Measurements from ENCODE around the gene AGBL4.
A peak's percentile ranks its signal among the peaks of the same experiment; 100 is the strongest.

AGBL4 gene

DNA sequence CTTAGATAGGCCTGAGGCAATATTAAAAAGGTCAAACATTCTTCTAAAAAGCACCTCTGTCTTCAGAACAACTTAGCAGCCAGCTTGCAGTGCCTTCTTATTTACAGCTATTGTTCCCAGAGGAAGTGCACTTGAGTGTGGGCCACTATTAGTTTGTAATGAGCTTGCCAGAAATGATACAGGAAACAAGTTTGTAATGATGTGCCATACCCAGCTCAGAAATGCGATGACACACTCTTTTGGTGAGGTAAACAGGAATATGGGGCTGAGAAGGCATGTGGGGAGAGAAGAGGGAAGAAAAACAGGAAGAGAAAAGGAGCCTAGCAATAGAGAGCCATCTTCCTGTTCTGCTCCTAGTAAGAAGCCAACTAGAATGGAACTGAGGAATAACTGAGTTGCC, 295.4 kb downstream of the AGBL4 start:
- DNase-seq (ENCODE audit: low read depth, low spot score): peak; percentile 0
- H3K4me3 ChIP-seq (ENCODE audit: low read depth, low read length): no peak overlapping the region
- in situ Hi-C loops (cut with HindIII; ENCODE audit: low sequenced_read_pairs): no loop called here
- TF ChIP-seq, protein P1, sequence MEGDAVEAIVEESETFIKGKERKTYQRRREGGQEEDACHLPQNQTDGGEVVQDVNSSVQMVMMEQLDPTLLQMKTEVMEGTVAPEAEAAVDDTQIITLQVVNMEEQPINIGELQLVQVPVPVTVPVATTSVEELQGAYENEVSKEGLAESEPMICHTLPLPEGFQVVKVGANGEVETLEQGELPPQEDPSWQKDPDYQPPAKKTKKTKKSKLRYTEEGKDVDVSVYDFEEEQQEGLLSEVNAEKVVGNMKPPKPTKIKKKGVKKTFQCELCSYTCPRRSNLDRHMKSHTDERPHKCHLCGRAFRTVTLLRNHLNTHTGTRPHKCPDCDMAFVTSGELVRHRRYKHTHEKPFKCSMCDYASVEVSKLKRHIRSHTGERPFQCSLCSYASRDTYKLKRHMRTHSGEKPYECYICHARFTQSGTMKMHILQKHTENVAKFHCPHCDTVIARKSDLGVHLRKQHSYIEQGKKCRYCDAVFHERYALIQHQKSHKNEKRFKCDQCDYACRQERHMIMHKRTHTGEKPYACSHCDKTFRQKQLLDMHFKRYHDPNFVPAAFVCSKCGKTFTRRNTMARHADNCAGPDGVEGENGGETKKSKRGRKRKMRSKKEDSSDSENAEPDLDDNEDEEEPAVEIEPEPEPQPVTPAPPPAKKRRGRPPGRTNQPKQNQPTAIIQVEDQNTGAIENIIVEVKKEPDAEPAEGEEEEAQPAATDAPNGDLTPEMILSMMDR (IDR thresholded peaks at IDR 0.05; ENCODE audit: low read depth, low read length): no peak

DNA sequence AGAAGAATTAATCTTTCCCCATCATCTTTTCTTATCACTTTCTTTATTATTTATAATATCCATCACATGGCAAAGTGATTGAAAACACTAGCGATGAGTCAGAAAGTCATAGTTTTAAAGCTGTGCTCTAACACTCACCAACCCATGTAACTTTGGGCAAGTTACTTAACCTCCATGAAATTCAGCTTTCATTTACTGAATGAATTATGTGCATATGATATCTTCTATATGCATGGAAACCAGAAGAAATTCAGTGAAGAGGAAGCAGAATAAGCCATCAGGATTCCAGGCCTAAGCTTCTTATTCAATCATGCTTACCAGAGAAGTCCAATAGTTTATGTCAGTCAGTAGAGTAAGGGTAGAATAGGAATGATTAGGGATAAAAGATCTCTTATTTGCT, 300.1 kb downstream of the AGBL4 start:
- H3K4me3 ChIP-seq (ENCODE audit: low read depth, low read length): no peak overlapping the region
- in situ Hi-C loops (cut with HindIII; ENCODE audit: low sequenced_read_pairs): no loop called here
- TF ChIP-seq, protein P1 (IDR thresholded peaks at IDR 0.05; ENCODE audit: low read depth, low read length): no peak
- DNase-seq (ENCODE audit: low read depth, low spot score): no peak

DNA sequence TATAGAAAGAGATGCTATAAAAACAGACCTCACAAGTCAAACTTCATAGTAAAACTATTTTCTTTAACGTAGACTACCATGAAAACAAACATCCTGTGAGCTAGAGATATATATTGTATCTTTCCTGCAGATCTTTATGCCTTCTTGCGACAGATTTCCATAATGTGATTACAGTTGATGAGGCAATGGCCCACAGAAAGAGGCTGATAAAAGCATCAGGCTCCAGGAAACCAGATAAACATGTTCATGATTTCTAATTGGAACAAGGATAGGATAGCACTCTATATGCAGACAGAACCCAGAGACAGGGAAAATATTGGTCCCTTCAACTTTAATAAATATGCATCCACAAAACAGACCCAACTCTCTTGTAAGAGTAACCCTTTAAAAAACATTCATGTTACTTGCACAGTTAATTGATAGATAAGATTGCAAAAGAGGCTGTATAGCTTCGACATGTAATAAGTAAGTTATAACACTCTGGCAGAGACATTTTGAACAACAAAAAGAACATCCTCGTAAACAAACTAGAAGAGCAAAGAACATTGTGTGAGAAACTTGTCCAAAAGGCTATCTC, 329.4 kb downstream of the AGBL4 start:
- no peak overlapping the region for H3K4me3 ChIP-seq (ENCODE audit: low read depth, low read length)
- no peak for DNase-seq (ENCODE audit: low read depth, low spot score)
- in situ Hi-C loops (cut with HindIII; ENCODE audit: low sequenced_read_pairs): no loop called here
- TF ChIP-seq, protein P1 (IDR thresholded peaks at IDR 0.05; ENCODE audit: low read depth, low read length): no peak

DNA sequence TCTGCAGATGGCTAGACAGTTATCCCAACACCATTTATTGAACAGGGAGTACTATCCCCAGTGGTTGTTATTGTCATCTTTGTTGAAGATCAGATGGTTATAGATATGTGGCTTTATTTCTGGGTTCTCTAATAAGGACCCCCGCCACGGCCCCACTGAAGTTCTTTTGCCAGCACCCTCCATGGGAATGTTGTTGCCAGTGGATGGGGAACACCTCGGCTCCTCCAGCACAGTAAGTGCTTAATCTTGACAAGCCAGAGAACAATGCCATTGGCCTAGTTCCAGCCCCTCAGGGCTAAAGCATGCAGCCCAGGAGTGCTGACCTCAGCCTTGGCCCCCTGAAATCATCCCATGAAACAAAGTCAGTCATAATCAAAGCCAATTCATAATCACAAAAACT, 337.6 kb downstream of the AGBL4 start:
- in situ Hi-C loops (cut with HindIII; ENCODE audit: low sequenced_read_pairs): no loop called here
- DNase-seq (ENCODE audit: low read depth, low spot score): no peak
- TF ChIP-seq, protein P1 (IDR thresholded peaks at IDR 0.05; ENCODE audit: low read depth, low read length): no peak

DNA sequence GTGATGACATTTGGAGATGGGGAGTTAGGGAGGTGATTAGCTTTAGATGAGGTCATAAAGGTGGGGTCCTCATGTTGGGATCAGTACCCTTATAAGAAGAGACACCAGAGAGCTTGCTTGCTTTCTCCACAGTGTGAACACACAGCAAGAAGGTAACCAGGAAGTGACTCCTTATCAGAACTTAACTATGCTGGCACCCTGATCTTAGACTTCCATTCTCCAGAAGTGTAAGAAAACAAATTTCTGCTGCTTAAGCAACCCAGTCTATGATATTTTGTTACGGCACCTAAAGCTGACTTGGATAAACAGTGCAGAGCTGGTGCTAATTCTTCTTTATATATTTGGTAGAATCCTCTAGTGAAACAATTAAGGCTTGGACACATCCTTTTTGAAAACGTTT, 346.0 kb downstream of the AGBL4 start:
- TF ChIP-seq, protein P1 (IDR thresholded peaks at IDR 0.05; ENCODE audit: low read depth, low read length): no peak
- no peak overlapping the region for H3K4me3 ChIP-seq (ENCODE audit: low read depth, low read length)
- DNase-seq (ENCODE audit: low read depth, low spot score): no peak
- in situ Hi-C loops (cut with HindIII; ENCODE audit: low sequenced_read_pairs): no loop called here

More for the DNA sequence above, 337.6 kb downstream of the AGBL4 start:
- H3K4me3 ChIP-seq (ENCODE audit: low read depth, low read length): no peak overlapping the region

DNA sequence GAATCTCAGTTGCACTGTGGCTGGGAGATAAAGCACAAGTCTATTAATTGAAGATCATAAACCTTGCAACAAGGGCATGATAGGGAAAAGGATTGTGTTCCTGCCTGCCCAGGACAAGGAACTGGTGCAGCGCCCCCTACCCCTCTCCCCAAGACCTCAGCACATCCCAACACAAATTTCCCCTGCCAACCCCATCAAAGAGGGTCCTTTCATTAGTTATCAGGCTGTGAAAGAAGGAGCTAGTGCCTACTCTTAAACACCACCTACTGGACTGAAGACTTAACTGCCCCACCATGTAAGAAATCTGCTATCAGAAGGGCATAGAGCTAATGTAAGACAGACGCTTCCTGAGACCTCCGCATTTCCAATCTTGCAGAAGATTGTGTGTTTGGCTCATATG, 372.6 kb downstream of the AGBL4 start:
- in situ Hi-C loops (cut with HindIII; ENCODE audit: low sequenced_read_pairs): no loop called here
- TF ChIP-seq, protein P1 (IDR thresholded peaks at IDR 0.05; ENCODE audit: low read depth, low read length): no peak
- H3K4me3 ChIP-seq (ENCODE audit: low read depth, low read length): no peak overlapping the region
- no peak for DNase-seq (ENCODE audit: low read depth, low spot score)

DNA sequence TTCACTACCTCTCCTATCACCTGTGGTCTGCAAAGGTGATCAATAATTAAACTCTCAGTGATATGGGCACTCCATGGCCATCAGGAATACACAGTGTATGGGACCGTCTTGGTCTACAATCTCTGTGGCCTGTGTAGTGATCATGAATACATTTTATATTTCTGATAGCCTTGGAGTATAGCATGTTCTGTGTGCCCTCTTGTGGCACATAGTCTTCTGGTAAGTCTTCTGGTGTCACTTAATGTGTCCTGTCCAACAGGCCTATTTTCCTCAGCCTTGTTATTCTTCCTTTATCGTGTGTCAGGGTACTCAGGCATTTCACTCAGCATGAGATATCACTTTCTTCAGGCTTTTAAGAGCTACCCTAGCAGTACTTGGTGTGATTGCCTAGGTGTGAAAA, 393.6 kb downstream of the AGBL4 start:
- in situ Hi-C loops (cut with HindIII; ENCODE audit: low sequenced_read_pairs): no loop called here
- no peak for DNase-seq (ENCODE audit: low read depth, low spot score)
- TF ChIP-seq, protein P1 (IDR thresholded peaks at IDR 0.05; ENCODE audit: low read depth, low read length): no peak
- no peak overlapping the region for H3K4me3 ChIP-seq (ENCODE audit: low read depth, low read length)
